CD4-positive, alpha-beta T cell treated with Interferon gamma for 1 hour (primary cell): ENCODE results near the gene PCGF5.
A peak's percentile ranks its signal among the peaks of the same experiment; 100 is the strongest.
"Not testable (repeated sequence)": the region's sequence is repeated elsewhere in the genome, so short reads cannot be mapped to it uniquely, and the experiment has no call there.

Source experiments
- DNase-seq: peaks from one replicate; pipeline ENCODE4 v3.0.0-alpha.2; 2020

Gene PCGF5

DNA sequence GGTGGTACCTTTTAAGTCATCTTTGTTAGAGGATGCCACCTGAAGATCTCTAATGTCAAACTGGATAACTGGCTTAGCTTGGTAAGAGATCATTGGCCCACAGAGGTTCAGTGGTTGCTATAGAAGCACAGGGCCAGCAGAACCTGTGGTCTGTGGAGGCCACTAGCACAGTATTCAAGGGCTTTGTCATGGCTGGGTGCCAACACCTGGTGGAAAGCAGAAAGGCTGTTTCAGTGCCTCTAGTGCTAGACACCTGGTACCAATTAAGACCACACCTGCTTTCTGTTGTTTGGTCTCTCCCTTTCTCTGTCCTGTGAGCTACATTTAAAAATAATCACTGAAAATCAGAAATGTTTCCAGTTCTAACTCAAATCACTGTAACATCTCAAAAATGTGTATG lies 10.0 kb upstream of the PCGF5 start:
- peak; percentile 48 for DNase-seq

DNA sequence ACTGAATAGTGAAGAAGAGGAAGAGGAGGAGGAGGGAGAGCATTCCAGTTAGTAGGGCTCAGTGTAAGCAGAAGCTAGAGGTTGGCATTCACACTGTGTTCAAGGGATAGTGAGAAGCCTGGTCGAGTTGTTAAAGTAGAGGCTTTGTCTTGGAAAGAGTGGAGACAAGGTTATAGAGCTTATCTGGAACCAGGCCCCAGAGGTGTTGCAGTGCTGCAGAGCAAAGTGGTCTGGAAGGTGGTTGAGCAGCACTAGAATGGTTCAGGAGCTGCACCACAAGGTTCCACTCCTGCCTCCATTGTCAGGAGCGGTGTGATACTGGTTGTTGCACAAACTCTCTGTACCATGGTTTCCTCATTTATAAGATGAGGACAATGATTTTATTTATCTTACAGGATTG lies 8.8 kb upstream of the PCGF5 start:
- DNase-seq = no peak

DNA sequence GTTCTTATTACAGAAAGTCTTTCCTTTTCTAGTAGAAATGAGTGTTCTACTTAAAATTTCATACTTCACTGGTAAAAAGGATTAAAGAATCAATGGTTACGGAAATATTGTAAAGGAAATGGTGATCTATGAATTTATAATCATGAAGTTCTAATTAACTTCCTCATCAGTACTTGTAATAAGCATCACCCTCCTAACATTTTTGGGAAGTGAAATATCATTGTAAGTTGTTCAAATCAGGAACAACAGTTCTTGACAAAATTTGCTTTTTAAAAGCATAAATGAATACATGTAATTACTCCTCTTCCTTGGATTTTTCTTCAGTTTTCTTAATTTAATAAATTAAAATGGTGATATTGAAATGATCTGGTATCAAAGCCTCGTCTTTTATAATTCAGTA lies 5.6 kb upstream of the PCGF5 start:
- no peak for DNase-seq

DNA sequence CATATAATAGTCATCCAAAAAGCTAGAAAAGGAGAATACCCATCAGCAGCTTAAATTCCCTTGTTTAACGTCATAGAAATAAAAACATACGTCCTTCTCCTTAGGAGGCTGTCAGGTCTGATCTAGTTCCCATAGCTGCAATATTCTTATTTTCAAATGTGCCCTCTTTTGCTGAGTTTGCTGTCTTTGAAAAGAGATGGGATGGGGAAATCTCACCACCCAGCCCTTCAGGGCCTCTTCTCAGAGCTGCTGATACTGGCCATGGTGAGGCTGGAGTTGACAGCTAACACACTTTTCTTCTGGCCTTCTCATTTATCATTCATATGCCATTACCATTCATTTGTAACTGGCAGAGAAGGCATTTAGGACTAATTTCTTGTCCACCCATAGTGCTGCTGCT lies 5.1 kb upstream of the PCGF5 start:
- DNase-seq = no peak

DNA sequence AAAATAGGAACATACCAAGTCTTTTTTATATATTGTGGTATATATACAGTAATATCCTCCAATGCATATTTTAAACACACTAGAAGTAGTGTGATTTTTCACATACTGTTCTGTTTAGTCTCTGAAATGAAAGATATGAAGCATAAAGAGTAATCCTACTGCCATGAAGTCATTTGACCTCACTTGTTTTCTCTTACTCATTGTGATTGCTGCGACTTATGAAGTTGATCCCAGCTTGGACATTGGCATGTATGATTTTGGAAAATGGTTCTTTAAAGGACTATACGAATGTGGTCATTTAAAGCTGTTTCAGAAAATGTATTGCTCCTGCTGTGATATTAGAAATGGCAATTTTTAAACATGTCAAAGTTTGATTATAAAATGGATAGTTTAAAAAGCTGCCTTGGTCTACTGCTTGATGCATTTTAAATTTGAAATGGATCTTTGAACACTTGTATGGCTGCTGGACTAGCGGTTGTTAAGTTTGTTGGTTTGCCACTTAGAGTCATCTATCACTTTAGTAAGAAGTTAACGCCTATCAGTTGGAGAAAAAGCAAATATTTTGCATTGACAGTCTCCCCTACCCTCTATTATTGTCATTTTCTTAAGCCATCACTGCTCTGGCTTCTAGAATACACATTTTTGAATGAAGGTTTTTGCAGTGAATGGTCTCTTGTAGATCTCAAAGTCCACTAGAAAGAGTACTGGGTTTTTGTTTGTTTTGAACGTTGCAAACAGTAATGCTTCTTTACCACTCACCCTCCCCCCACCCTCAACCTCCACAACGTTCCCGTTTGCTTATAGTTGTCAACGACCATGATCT lies 881 bp upstream of the PCGF5 start:
- no peak for DNase-seq

DNA sequence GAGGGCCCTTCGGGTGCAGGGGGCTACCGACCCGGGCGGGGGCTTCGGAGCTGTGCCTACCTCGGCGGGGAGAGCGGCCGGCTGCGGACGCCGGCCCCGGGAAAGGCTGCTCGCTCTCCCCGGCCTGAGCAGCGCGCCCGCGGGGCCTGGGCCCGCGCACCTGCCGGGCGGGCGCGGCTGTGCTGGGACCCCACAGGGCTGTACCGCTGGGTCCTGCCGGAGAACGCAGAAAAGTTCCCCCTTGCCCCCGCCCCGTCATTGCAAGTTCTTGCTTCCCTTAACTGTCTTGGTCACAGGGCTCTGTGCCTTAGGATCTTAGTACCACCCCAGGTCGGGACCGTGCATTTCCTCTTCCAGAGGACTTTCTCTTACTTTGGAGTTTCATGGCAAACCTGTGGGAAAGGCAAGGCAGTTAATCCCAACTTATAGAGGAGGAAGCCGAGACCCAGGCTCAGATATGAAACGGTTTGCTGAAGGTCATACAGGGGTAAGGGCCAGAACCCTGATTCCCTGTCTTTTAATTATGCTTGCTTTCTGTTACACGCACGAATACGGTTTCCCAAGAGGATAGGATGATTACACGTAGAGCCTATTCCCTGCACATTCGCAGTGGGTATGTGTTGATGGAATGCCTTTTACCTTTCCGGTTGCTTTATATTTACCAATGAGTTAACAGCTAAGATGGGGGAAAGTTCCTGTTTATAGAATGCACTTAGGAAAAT lies 652 bp downstream of the PCGF5 start:
- DNase-seq = no peak

DNA sequence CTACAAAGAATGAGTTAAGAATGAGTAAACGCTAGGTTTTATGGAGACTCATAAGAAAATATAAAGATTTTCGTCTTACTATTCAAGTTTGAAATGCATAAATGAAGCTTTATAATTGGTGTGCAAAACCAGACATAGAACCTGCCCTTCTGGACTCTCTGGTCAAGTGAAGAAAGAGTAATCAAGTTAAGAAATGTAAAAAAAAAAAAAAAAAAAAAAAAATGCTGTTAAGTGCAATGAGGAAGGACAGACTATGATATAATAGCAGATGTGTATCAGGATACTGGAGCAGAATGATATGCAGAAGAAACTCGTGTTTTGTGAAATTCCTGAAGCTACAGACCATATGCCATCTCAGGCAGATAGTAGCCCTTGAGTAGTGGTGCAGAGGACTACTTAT lies 5.6 kb downstream of the PCGF5 start:
- no peak for DNase-seq

DNA sequence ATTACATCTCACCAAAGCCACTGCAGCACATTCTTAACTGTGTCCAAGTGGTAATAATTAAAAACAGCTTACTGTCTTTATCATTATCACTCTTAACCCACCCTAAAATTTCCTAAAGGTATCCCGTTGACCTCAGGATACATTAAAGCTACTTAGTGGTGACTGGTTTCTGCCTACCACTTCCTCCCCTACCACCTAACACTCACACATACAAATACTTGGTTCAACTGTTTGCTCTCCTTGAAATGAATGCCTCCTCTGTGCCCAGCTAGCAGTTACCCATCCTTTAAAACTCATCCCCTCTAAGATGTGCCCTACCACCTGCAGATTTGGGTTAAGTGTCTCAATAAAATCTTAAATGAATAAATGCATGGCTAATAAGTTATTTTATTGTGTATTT lies 7.1 kb downstream of the PCGF5 start:
- no peak for DNase-seq

DNA sequence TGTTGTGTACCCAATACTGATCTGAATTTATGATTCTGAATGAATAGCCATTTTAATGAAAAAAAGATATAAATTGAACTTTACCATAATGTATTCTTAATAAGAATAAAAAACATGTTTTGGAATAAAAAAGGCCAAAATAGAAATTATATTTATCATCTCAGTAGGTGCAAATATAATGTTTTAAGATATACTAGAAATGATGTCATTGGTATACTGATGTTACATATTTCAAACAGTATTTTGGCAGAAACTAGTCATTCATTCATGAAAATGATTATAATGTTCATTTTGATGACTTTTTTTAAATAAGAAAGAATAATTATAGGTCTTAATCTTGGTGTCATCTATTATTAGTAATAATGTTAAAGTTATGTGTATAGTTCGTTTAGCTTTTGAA lies 9.2 kb downstream of the PCGF5 start:
- no peak for DNase-seq

DNA sequence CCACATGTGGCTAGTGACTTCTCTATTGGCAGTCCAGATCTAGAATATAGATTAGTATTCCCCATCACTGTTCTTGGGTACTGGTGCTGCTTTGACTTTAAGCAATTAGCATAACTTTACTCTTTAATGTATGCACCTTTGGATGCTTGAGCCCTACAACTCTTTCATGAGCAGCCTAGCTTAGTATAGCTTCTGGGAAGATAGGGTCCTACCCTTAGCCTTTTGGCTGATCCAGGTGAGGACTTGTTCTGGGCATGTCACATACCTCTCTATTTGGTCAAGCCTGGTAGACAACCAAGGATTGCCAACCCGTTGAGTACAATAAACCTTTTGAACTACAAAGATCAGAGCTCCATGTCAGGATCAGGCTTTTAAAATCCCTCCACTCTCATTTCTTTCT lies 17.7 kb downstream of the PCGF5 start:
- DNase-seq = no peak

DNA sequence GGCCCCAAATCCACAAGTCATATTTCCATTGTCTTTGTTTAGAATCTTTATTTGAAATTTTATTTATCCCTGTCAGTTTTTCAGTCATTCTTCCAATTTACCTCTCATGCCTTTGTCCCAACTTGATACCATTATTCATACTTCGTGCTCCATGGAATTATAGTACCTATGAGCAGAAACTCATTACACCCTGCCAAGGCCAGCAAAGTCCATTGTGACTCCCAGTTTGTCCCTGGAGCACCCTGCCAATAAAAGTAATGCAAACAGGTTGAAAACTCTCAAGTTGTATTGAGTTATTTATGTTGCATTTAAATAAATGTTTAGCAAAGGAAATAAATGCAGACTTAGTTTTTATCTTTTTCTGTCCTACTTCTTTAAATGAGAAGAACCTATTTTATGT lies 19.3 kb downstream of the PCGF5 start:
- DNase-seq = no peak

DNA sequence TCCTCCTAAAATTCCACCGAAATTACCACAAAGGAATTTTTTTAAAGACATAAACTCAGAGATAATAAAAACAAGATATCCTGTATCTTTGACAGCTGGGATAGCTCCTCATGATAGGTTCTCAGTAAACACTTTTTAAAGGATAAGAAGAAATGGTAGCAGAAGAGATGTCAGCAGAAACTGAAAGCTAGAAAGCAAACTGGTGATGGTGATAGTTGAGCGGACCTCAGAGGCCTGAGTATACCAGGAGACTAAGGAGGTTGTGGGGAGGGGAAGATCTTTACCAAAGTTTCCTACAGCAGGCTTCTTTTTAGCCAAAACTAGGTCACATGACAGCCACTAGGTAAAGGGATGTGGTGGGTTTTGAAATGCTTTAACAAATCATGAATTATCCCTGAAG lies 22.5 kb downstream of the PCGF5 start:
- no peak for DNase-seq

DNA sequence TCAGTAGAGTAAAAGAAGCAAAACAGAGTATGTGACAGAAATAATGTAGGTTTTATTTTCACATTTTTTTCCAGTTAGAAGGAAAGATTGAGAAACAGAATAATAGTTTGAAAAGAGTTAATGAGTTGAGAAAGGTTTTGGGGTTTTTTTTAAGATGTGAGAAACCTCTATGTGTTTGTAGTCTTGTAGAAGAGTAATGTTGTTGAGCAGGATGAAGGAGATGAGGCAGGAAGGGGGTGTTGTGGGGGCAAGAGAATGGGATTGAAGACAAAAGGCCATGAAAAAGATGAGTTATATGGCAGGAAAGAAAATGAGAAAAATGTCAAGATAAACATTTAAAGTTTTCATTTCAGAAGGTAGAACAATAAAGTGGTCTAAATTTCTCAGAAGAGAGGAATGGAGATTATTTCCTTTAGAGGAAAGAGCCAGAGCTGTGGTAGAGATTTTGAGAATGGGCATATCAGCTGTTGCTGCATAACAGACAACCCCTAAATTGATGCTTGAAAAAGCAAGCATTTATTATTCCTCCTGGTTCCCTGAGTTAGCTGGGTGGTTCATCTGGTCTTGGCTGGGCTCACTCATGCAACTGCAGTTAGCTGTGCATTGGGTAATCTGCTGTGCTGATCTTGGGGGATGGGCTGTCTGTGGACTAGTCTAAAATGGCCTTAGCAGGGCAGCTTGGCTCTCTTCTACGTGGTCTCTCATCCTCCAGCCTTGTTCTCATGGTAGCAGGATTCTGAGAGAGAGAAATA lies 27.1 kb downstream of the PCGF5 start:
- no peak for DNase-seq

DNA sequence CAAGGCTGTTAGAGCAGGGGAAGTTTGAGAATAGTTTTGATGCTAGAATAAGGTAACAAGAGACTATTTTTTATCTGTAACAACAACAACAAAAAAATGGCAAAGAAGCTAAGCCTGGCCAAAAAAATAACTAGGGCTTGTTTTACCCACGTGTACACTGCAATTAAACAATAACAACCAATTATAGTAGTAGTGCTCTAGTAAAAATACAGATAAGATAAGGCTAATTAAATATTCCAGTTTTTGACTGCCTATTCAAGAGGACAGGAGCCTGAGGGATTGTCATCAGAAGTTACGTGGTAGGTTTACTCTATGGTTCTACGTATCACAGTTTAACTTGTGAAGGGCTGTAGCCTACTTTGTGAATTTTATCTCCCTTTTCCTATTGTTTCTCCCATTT lies 29.2 kb downstream of the PCGF5 start:
- DNase-seq = no peak

DNA sequence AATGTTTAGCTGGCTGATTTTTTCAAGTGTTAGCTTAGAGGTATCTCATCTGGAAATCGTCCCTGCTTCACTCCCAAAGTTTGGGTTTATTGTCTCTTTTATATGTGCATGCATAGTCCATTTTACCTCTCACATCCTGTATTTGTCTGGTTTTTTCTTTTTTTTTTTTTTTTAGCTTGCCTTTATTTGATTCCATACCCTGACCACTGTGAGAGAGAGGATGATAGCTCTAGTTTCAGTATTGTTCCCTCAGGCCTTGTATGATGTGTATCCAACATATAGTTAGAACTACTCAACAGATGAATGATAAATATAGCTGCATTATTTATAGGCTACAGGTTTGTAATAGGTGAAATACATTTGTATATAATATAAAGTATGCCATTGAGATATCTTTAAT lies 29.9 kb downstream of the PCGF5 start:
- DNase-seq = no peak

DNA sequence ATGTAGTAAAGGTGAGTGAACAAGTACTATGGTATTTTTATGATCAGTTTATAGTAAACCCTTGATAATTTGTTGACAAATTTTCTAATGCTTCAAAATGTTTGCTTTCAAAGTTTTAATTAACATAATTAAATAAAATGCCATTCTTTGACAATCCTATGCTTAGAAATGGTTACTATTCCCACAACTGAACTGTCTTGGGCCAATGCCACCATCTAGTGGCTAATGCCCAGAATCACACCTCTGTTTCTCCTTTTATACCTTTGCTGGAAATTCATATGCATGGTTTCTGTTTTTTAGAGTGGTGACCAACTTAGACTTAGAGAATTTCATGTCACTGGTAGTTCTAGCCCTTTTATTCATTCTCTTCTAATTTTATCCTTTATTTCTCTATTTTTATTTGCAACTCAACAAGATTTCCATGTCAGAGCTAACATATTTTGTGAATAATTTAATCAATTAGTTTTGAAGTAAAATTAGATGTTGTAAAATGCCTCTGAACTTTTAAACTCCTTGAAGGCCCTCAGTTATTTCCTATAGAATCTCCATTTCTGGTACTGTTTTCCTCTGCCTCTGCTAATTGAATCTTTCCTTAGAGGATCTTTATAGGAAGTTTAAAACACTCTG lies 31.1 kb downstream of the PCGF5 start:
- peak; percentile 50 for DNase-seq

DNA sequence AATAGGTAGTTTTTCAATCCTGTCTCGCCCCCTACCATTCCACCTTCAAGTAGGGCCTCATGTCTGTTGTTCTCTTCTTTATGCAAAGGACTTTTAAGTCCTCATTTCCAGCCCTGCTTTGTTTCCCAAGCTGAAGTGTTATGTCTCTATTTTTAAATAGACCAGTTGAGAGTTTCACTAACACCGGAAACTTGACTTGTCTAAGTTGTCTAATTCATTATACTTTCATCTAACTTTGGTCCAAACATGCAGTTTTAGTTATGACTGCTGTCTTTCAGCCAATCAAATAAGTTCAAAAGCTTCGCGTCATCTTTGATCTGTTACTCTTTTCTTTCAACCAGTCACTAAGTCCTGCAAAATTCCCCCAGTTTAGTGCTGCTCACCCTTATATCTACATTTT lies 32.8 kb downstream of the PCGF5 start:
- no peak for DNase-seq

DNA sequence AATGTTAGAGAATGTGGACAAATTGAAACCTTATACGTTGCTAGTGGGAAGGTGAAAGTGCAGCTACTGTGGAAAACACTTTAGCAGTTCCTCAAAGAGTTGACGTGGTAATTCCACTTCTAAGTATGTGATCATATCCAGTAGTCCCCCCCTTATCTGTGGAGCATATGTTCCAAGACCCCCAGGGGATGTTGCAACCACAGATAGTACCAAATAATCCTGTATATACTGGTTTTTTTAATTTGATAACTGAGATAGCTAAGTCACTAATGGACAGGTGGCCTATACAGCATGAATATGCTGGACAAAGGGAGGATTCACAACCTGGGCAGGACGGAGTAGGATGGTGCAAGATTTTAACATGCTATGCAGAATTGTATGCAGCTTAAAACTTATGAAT lies 36.8 kb downstream of the PCGF5 start:
- DNase-seq = no peak

DNA sequence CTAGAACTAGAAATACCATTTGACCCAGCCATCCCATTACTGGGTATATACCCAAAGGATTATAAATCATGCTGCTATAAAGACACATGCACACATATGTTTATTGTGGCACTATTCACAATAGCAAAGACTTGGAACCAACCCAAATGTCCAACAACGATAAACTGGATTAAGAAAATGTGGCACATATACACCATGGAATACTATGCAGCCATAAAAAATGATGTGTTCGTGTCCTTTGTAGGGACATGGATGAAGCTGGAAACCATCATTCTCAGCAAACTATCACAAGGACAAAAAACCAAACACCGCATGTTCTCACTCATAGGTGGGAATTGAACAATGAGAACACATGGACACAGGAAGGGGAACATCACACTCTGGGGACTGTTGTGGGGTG lies 40.0 kb downstream of the PCGF5 start:
- not testable (repeated sequence) for DNase-seq

DNA sequence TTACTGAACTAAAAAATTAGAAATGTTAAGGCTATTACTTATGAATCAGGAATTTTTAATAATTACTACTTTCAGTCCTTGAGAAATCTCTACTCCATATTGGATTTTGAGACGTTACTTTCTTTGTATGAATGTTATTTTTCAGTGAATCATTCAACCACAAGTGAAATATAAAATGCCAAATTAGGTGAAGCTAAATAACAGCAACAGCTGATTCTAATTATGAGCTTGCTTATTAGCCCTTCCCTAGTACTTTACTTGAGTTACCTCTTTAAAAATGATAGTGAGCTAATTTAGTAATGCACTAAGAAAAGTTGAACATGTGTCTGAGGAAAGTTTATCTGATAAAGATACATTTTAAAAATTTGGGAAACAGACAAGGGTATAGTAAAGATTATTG lies 51.4 kb downstream of the PCGF5 start:
- no peak for DNase-seq

DNA sequence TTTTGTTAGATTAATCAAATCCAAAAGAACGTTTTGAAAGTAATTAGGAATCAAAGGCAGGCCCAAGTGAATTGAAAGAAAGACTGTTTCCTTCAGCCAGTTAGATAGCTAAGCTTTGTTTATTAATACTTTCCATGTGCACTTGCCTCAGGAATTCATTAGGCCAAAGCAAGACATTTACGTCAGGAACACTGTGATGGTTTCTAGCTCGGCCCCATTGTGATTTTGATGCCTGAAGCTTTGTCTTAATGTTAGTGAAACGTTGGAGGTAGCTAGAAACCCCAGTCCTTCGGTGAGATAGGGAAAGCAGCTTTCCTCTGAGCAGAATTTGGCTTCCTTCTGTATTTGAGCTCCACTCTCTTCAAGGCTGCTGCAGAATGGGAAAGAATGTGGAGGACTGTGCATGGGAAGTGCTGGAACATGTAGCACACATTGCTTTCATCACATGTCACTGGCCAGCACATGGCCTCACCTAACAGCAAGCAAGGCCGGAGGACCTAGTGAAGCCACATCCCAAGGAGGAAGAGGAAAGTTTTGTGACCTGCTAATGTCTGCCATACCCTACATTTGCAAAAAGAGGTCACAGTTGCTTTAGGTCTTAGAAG lies 64.1 kb downstream of the PCGF5 start:
- no peak for DNase-seq

DNA sequence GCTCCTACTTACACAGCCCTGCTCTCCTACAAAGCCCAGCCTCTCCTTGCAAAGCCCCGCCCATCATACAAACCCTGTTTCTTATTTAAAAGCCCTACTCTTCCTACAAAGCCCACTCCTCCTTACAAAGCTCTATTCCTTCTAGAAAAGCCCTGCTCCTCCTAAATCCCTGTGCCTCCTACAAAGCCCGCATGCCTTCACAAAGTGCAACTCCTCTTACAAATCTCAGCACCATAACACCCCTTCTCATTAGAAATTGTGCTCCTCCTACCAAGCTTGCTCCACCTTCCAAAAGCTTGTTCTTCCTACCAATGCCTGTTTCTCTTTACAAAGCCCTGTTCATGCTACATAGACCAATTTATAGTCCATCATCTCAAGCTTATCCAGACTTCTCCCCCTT lies 66.1 kb downstream of the PCGF5 start:
- no peak for DNase-seq

DNA sequence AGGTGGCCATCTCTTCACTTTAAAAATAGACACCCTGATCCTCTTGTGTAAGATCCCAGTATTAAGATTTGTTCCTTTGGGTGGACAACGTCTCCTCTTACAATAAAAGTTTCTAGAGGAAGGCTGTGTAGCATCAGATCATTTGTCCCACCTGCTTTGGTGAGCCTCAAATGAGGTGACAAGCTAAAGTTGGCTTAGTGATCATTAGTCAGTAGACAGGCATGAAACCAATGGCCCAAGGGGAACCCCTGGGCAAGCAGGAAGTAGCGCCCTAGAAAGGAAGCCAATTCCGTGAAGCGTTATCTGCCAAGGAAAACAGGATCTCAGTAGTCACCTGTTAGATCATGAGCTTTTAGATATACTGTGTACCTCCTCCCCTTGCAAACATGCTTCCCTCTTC lies 66.8 kb downstream of the PCGF5 start:
- DNase-seq = no peak
